Sigmoid colon (tissue), 7 donors: Measurements from ENCODE around the gene KCTD15. TPM values are rescaled to one million over a fixed set of nuclear protein-coding genes. Genes with fewer than 3 reads are reported as not detected.

Experiments used
- DNase-seq: peaks from one replicate; pipeline ENCODE4 v3.0.0-alpha.2; 2019
- H3K27ac ChIP-seq, 4 donors: fragments of 200-600 bp; sonication (generic); one replicate each; pipeline ENCODE4 v1.5.1; 2016 to 2019; ENCODE audit warnings: mild to moderate bottlenecking in 1 of 4
- H3K27me3 ChIP-seq, 3 donors: fragments of 200-600 bp; sonication (generic); one replicate each; pipeline ENCODE4 v1.5.1; 2019; ENCODE audit warnings: mild to moderate bottlenecking in 1 of 3
- H3K36me3 ChIP-seq, 4 donors: fragments of 200-600 bp; sonication (generic); one replicate each; pipeline ENCODE4 v1.5.1; 2016 to 2019
- H3K4me1 ChIP-seq, 4 donors: fragments of 200-600 bp; sonication (generic); one replicate each; pipeline ENCODE4 v1.5.1; 2017 to 2019
- H3K4me3 ChIP-seq, 4 donors: fragments of 200-600 bp; sonication (generic); one replicate each; pipeline ENCODE4 v1.5.1; 2017 to 2019; ENCODE audit warnings: mild to moderate bottlenecking in 2 of 4, moderate library complexity in 1 of 4
- H3K9me3 ChIP-seq, 4 donors: fragments of 200-600 bp in 3 of 4; sonication (generic) in 3 of 4; one replicate each; pipeline versions ENCODE4 v1.5.1 to v1.6.1; 2013 to 2019
- EP300 ChIP-seq, 4 donors: sonication (generic); formaldehyde crosslinking; IDR thresholded peaks; one replicate each; pipeline ENCODE4 v1.6.1; 2017; ENCODE audit warnings: antibody characterized with exemption in 4 of 4
- POLR2A ChIP-seq, 2 donors: fragments of 450-650 bp; IDR thresholded peaks; one replicate each; pipeline ENCODE4 v1.6.1; 2016; ENCODE audit warnings: antibody characterized with exemption in 2 of 2, mild to moderate bottlenecking in 2 of 2, moderate library complexity in 2 of 2
- POLR2AphosphoS5 ChIP-seq, 4 donors: sonication (generic); formaldehyde crosslinking; IDR thresholded peaks; one replicate each; pipeline ENCODE4 v1.6.1; 2017; ENCODE audit warnings: antibody characterized with exemption in 4 of 4
- WGBS, 2 donors: extraction: QIAGEN DNeasy Blood & Tissue Kit; methylation state at CpG; one replicate each; pipeline ENCODE4 v1.1.7; 2013; 5-methylcytosine and 5-hydroxymethylcytosine counted together
- intact Hi-C: fragments of 100-400 bp; cut with DNase I; formaldehyde crosslinking; loops from one replicate; pipeline ENCODE4 v1.15.1; 2023
- polyA plus RNA-seq, 3 donors: library from polyadenylated mRNA; stranded (reverse); fragments of 200-250 nt; gene quantifications; one replicate each; pipeline ENCODE4 v1.2.3, GENCODE V29; 2013
- total RNA-seq, 4 donors: library from RNA; depleted of rRNA; stranded (reverse); fragments of >200 nt; gene quantifications; one replicate each; pipeline ENCODE4 v1.1.0, GENCODE V29; 2016
- TF ChIP-seq, protein P1 (sequence below), 4 experiments: fragments of 450-650 bp in 3 of 4; fragments of 200-600 bp in 1 of 4; IDR thresholded peaks; one replicate each; pipeline ENCODE4 v1.5.1; 2016 to 2019; ENCODE audit warnings: antibody characterized with exemption in 4 of 4, mild to moderate bottlenecking in 3 of 4, moderate library complexity in 2 of 4
- donor health status: healthy with polysubstance abuse.
- donor health status: Bipolar disorder and iron deficiency.
- donor health status: healthy.

KCTD15 gene
- total and polyA plus RNA-seq, 7 donors: 3.0 to 132 (median 52.8) TPM

DNA sequence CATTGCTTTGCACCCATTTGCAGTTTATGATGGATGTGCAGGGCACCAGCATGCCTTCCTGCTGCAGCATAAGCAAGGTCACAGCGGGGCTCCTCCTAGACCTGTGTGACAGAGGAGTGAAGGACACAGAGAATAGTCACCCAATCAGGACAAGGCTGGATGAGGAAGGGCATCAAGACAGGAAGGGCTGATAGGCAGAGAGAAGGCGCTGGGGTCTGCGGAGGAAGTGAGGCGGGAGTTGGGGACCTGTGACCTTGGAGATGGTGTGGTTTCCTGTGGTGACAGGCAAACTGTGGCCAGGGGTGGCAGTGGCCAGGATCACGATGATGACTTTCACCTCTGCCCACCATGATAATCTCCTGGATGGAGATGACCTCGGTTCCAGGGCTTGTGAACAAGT lies 16.4 kb upstream of the KCTD15 start:
- DNase-seq: no peak
- no peak for TF ChIP-seq EP300 (IDR thresholded peaks at IDR 0.05)
- no peak overlapping the region for H3K27ac ChIP-seq
- no peak overlapping the region for H3K4me3 ChIP-seq
- intact Hi-C loops: no loop called here
- 42 to 49% methylated on average over 6 of the region's 6 CpGs for WGBS, 2 donors
- H3K36me3 ChIP-seq: no peaks in the 10 kb centered on the region
- peaks cover 0 to 5% (median 5%) of the 10 kb centered on the region in 4 donors for H3K4me1 ChIP-seq
- no peaks in the 10 kb centered on the region for H3K9me3 ChIP-seq
- H3K27me3 ChIP-seq: peaks cover 0 to 43% (median 15%) of the 10 kb centered on the region in 3 donors

DNA sequence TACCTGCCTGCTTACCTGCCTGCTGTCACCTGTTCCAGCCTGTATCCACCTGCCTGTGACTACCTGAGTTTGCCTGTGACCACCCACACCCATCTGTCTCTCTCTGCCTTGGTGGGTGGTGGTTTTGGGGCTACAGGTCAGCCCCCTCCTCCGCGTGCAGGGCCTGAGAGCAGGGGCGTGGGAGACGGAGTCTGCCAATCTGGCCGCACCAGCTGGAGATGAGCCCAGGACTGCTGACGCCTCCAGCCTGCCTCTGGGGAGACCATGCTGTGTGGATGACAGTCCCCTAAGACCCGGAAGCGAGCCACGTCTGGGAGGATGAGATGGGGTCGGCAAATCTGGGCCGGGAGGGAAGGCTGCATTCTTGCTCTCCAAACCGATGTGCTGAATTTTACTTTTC lies 15.9 kb upstream of the KCTD15 start:
- no peak overlapping the region for H3K27ac ChIP-seq
- H3K4me1 ChIP-seq: peaks cover 0 to 5% (median 5%) of the 10 kb centered on the region in 4 donors
- intact Hi-C loops: no loop called here
- peaks cover 0 to 43% (median 15%) of the 10 kb centered on the region in 3 donors for H3K27me3 ChIP-seq
- no peaks in the 10 kb centered on the region for H3K9me3 ChIP-seq
- DNase-seq: no peak
- 68 to 77% methylated on average over 12 of the region's 12 CpGs for WGBS, 2 donors
- no peak overlapping the region for H3K4me3 ChIP-seq
- TF ChIP-seq POLR2AphosphoS5 (IDR thresholded peaks at IDR 0.05) (no peak), POLR2A (IDR thresholded peaks at IDR 0.05) (no peak), EP300 (IDR thresholded peaks at IDR 0.05) (no peak)
- TF ChIP-seq, protein P1, sequence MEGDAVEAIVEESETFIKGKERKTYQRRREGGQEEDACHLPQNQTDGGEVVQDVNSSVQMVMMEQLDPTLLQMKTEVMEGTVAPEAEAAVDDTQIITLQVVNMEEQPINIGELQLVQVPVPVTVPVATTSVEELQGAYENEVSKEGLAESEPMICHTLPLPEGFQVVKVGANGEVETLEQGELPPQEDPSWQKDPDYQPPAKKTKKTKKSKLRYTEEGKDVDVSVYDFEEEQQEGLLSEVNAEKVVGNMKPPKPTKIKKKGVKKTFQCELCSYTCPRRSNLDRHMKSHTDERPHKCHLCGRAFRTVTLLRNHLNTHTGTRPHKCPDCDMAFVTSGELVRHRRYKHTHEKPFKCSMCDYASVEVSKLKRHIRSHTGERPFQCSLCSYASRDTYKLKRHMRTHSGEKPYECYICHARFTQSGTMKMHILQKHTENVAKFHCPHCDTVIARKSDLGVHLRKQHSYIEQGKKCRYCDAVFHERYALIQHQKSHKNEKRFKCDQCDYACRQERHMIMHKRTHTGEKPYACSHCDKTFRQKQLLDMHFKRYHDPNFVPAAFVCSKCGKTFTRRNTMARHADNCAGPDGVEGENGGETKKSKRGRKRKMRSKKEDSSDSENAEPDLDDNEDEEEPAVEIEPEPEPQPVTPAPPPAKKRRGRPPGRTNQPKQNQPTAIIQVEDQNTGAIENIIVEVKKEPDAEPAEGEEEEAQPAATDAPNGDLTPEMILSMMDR (IDR thresholded peaks at IDR 0.05): no peak
- no peaks in the 10 kb centered on the region for H3K36me3 ChIP-seq

DNA sequence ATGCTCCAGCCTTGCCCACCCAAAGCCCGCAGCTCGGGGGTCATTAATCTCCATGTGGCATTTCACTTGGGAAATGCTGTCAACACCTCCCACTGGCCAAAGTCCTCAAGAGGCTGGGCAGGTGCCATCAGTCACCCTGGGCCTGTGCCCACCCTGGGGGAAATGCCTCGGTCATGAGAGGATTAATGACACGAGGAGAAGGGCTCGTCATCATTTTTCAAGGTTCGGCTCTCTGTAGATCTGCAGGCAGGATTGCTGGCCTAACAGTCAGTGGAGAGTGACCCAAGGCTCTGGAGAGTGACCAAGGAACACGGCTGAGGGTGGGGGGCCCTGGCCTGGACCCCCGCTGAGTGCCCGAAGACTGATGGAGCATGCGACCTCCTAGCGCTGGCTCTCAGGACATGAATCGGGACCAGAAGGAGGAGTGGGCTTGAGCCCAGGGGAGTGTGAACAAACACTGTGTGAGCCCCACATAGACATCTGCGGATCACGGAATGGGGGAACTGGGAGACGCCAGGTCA lies 15.2 kb upstream of the KCTD15 start:
- 76 to 89% methylated on average over 15 of the region's 15 CpGs for WGBS, 2 donors
- H3K4me3 ChIP-seq: no peak overlapping the region
- intact Hi-C loops: no loop called here

DNA sequence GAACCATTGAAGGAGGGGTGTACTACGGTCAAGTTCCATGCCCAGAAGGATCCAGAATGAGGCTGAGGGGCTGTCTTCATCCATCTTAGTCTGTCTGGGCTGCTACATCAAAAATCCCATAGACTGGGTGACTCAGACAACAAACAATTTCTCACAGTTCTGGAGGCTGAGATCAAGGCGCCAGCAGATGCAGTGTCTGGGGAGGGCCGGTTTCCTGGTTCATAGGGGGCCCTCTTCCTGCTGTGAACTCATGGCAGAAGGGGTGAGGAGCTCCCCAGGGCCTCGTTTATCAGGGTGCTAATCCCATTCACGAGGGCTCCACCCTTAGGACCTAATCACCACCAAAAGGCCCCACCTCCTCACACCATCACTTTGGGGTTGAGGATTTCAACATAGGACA lies 14.7 kb upstream of the KCTD15 start:
- peaks cover 0 to 45% (median 15%) of the 10 kb centered on the region in 3 donors for H3K27me3 ChIP-seq
- intact Hi-C loops: no loop called here

More for the DNA sequence above, 15.2 kb upstream of the KCTD15 start:
- peaks cover 0 to 5% (median 5%) of the 10 kb centered on the region in 4 donors for H3K4me1 ChIP-seq
- no peaks in the 10 kb centered on the region for H3K36me3 ChIP-seq
- no peak for DNase-seq
- TF ChIP-seq EP300 (IDR thresholded peaks at IDR 0.05) (no peak), POLR2AphosphoS5 (IDR thresholded peaks at IDR 0.05) (no peak), POLR2A (IDR thresholded peaks at IDR 0.05) (no peak)
- TF ChIP-seq, protein P1 (IDR thresholded peaks at IDR 0.05): no peak
- peaks cover 0 to 44% (median 15%) of the 10 kb centered on the region in 3 donors for H3K27me3 ChIP-seq
- no peak overlapping the region for H3K27ac ChIP-seq
- H3K9me3 ChIP-seq: no peaks in the 10 kb centered on the region

DNA sequence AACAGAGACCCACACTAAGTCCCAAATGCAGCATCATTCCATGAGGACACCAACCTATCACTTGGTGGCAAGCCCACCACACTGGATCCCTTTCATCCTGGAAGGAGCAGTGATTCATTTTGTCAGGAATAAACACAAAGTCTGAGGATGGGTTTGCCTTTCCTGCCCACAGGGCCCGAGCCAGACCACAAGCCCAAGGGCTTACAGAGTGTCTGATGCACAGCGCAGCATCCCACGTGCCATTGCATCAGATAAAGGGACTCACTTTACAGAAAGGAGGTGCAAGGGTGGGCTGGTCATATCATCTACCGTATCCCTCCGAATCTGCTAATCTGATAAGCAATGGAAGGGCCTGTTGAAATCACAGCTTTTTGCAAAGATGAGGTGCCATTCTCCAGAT lies 12.2 kb upstream of the KCTD15 start:
- Histone ChIP-seq H3K4me3 (no peak overlapping the region), H3K4me1 (no peaks in the 10 kb centered on the region), H3K9me3 (no peaks in the 10 kb centered on the region), H3K27ac (no peak overlapping the region), H3K27me3 (peaks cover 0 to 22% (median 2%) of the 10 kb centered on the region in 3 donors), H3K36me3 (no peaks in the 10 kb centered on the region)
- WGBS, 2 donors: 80 to 88% methylated on average over 5 of the region's 5 CpGs
- TF ChIP-seq, protein P1 (IDR thresholded peaks at IDR 0.05): no peak
- TF ChIP-seq EP300 (IDR thresholded peaks at IDR 0.05) (no peak), POLR2A (IDR thresholded peaks at IDR 0.05) (no peak), POLR2AphosphoS5 (IDR thresholded peaks at IDR 0.05) (no peak)
- no peak for DNase-seq
- intact Hi-C loops: no loop called here

More for the DNA sequence above, 14.7 kb upstream of the KCTD15 start:
- no peaks in the 10 kb centered on the region for H3K36me3 ChIP-seq
- no peaks in the 10 kb centered on the region for H3K9me3 ChIP-seq
- 46 to 62% methylated on average over 5 of the region's 5 CpGs for WGBS, 2 donors
- H3K4me1 ChIP-seq: peaks cover 0 to 5% (median 5%) of the 10 kb centered on the region in 4 donors
- DNase-seq: no peak
- no peak overlapping the region for H3K4me3 ChIP-seq
- TF ChIP-seq POLR2A (IDR thresholded peaks at IDR 0.05): no peak
- TF ChIP-seq, protein P1 (IDR thresholded peaks at IDR 0.05): no peak
- no peak for TF ChIP-seq POLR2AphosphoS5 (IDR thresholded peaks at IDR 0.05)
- no peak for TF ChIP-seq EP300 (IDR thresholded peaks at IDR 0.05)
- no peak overlapping the region for H3K27ac ChIP-seq
